ENCODE measurements around the gene TTLL6. TPM values are rescaled to one million over a fixed set of nuclear protein-coding genes. Genes with fewer than 3 reads are reported as not detected.

Gene TTLL6
- not detected in 2 replicates for total RNA-seq (ENCODE audit: low replicate concordance)

DNA sequence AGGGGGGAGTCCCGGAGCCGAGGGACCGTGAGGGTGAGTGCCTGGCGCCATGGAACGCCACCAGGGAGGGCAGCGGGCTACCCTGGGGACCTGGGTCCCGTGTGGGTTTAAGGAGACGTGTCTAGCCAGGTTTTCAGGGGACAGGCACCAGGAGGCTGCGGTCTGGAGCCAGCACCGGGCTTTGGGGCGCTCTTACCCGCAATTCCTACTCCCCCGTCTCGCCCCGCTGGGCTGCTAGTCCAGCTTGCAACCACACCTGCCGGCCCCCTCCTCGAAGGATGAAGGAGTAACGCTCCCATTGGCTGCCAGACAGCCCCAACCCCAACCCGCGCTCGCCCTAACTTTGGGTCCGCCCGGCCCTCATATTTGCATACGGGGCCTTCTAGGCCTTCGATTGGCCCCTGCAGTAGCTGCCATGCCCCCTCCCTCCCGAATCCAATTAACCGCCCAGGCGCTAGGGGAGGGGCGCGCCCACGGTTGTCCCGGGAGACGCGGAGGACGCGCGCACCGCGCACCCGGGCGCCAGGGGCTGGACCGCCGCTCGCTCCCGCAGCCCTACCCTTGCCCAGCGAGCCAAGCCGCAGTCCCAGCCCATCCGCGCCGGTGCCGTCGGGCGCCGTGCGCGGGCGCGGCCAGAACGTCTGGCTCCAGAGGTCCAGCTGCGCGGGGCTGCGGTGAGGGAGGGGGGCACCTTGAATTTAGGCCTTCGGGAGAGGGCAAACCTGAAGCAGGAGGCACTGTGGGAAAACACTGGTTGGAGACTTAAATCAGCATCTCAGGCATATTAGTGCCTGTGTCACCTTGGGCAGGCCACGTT lies at the start of gene TTLL6:
Gene TTLL6, minus strand, starts transcription at position 456 of the 817 bp plus-strand sequence. Its CDS starts 157 bp downstream, at position 299.
- peak; percentile 43 for DNase-seq (ENCODE audit: low read depth)
- TF ChIP-seq, protein P1, sequence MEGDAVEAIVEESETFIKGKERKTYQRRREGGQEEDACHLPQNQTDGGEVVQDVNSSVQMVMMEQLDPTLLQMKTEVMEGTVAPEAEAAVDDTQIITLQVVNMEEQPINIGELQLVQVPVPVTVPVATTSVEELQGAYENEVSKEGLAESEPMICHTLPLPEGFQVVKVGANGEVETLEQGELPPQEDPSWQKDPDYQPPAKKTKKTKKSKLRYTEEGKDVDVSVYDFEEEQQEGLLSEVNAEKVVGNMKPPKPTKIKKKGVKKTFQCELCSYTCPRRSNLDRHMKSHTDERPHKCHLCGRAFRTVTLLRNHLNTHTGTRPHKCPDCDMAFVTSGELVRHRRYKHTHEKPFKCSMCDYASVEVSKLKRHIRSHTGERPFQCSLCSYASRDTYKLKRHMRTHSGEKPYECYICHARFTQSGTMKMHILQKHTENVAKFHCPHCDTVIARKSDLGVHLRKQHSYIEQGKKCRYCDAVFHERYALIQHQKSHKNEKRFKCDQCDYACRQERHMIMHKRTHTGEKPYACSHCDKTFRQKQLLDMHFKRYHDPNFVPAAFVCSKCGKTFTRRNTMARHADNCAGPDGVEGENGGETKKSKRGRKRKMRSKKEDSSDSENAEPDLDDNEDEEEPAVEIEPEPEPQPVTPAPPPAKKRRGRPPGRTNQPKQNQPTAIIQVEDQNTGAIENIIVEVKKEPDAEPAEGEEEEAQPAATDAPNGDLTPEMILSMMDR (IDR thresholded peaks at IDR 0.05; ENCODE audit: insufficient read depth, low read length), result no peak
- H3K4me3 ChIP-seq (ENCODE audit: low read depth, low read length), result peak within 1 kb of the TSS; percentile 50

DNA sequence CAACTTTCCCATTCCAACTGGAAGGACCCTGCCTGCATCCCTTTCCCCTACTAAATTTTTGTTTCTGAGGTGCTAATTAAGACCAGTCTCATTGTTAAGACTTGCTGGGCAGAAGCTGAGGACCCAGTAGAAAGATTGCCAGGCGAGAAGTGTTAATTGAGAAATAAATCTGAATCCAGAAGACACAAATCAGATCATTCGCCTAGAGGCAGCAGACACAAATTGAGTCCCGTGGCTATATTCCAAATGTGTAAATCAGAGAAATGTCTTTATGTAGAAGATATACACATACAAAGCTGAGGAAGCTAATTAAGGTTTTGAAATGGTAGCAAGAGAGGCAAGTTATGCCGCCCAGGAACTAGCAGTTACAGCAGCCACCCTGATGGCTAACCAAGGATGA lies 43.4 kb upstream of the TTLL6 start:
- TF ChIP-seq, protein P1 (IDR thresholded peaks at IDR 0.05; ENCODE audit: insufficient read depth, low read length), result no peak
- DNase-seq (ENCODE audit: low read depth), result no peak

DNA sequence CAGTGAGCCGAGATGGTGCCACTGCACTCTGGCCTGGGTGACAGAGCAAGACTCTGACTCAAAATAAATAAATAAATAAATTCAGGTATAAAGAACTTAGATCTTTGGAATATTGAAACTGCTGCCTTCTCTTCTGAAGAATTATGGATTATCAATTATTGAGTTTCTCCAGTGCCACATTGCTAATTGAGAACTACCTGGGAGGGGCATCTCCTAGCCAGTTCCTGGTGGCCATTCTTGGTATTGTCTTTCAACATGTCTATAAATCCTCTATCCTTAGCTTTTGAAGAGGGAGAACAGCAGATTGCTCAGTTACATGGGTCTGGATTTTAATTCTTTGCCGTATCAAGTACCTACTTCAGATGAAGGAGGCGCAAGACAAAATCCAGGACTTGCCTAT lies 43.0 kb upstream of the TTLL6 start:
- no peak for DNase-seq (ENCODE audit: low read depth)
- no peak overlapping the region for H3K4me3 ChIP-seq (ENCODE audit: low read depth, low read length)
- TF ChIP-seq, protein P1 (IDR thresholded peaks at IDR 0.05; ENCODE audit: insufficient read depth, low read length), result peak; percentile 32

More for the DNA sequence above, 43.4 kb upstream of the TTLL6 start:
- H3K4me3 ChIP-seq (ENCODE audit: low read depth, low read length), result no peak overlapping the region

DNA sequence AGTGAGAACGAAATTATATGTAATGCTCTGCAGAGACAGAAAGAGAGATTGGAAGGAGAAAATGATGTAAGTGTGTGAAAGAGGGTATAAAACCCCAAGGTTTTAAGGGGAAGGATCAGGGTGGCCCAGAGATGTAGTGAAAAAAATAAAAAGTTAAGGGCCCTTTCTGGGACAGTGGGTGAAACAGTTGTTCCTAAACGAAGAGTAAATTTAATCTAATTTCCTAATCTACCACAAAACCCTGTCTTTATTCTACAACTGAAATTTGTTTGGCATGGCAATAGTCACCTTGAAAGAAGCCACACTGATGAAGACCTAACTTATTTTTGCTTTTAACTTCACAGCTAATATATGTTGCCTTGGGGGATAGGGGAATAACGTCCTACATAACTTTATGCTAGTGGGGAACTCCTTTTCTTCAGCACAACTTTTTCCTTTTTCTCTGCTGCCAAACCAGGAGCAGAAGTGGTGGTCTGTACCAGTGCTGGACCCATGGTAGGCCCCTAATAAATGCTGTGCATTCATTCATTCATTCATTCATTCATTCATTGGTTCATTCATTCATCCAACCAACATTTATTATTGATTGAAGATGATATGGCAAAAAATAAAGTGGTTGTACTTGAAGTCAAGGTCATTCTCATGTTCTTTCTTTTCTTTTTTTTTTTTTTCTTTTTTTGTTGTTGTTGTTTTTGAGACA lies 39.2 kb upstream of the TTLL6 start:
- DNase-seq (ENCODE audit: low read depth), result no peak
- H3K4me3 ChIP-seq (ENCODE audit: low read depth, low read length), result no peak overlapping the region
- TF ChIP-seq, protein P1 (IDR thresholded peaks at IDR 0.05; ENCODE audit: insufficient read depth, low read length), result no peak

DNA sequence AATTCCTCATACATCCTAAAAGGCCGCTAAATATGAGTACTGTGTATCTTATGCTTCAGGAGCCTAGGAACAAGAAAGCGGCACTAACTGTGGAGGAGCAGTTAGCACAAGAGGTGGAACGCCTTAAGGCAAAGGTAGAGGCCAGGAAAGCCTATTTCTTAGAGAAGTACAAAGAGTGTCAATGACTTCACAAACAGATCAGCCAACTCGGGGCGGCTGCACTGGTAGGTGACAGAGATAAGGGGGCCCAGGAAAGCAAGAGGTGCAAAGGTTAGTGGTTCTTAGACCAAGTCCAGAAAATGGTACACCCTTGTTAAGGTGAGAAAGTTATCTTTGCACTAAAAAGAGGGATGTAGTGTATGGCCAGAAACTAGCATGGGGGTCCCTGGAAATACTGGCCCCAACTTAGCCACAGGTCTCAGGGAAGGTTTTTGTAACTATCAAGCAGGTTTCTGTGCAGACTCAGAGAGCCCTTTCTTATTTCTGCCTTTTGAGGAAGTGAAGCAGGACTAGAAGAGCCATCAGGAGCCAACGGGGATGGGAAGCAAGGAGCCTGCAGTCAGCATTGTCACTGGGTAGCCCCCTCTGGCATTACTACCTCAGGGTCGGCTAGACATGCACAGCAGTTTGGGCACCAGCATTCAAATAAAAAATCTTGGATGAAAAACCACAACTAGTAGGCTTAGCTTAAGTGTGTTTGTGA lies 37.9 kb upstream of the TTLL6 start:
- TF ChIP-seq, protein P1 (IDR thresholded peaks at IDR 0.05; ENCODE audit: insufficient read depth, low read length), result no peak
- no peak for DNase-seq (ENCODE audit: low read depth)
- no peak overlapping the region for H3K4me3 ChIP-seq (ENCODE audit: low read depth, low read length)

DNA sequence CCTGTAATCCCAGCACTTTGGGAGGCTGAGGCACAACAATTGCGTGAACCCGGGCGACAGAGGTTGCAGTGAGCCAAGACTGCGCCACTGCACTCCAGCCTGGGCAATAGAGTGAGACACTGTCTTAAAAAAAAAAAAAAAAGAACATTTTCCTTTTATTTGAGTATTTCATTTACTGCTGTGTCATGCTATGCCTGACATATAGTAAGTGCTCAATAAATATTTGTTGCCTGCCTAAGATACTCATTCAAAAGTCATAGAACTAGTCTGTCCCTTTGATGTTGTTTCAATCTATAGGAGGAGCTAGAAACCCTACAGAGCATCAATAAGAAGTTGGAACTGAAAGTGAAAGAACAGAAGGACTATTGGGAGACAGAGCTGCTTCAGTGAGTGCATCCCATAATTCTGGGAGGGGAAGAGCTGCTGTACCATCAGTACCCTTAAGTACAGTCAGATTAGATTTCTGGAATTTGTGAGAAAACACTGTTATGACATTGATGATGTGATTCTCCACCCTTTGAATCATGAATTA lies 33.8 kb upstream of the TTLL6 start:
- no peak for DNase-seq (ENCODE audit: low read depth)
- TF ChIP-seq, protein P1 (IDR thresholded peaks at IDR 0.05; ENCODE audit: insufficient read depth, low read length), result no peak
- H3K4me3 ChIP-seq (ENCODE audit: low read depth, low read length), result no peak overlapping the region

All from fibroblast of the aortic adventitia (primary cell).